H1 (cell line): ENCODE results near the gene CLDN9.

Experiments
- BRCA1 ChIP-seq: IDR thresholded peaks from 2 replicates; pipeline ENCODE4 v1.6.1; 2012; ENCODE audit warnings: low read depth, low read length, improper control_type of control experiment
- EP300 ChIP-seq, 2 experiments: IDR thresholded peaks; 1 replicate in 1 of 2; 2 replicates in 1 of 2; pipeline ENCODE4 v1.6.1; 2011 to 2012; ENCODE audit warnings: low read depth in 2 of 2, low read length in 2 of 2, mild to moderate bottlenecking in 2 of 2, borderline replicate concordance in 1 of 2, inconsistent platforms in 1 of 2, moderate library complexity in 1 of 2
- EZH2 ChIP-seq: fragments of 200-600 bp; sonication (generic); IDR thresholded peaks from 2 replicates; pipeline ENCODE4 v1.7.1; 2012; ENCODE audit warnings: low read depth, mild to moderate bottlenecking, moderate library complexity, low read length, inconsistent platforms; ENCODE audit not compliant: severe bottlenecking
- HDAC2 ChIP-seq, 2 experiments: fragments of 300-600 bp in 1 of 2; sonication (generic) in 1 of 2; IDR thresholded peaks; 2 replicates each; pipeline ENCODE4 v1.6.1; 2011 to 2012; ENCODE audit warnings: low read depth in 2 of 2, low read length in 2 of 2, mild to moderate bottlenecking in 2 of 2, moderate library complexity in 2 of 2, borderline replicate concordance in 1 of 2, inconsistent platforms in 1 of 2
- MAFK ChIP-seq: IDR thresholded peaks from 2 replicates; pipeline ENCODE4 v1.6.1; 2012; ENCODE audit warnings: low read depth, mild to moderate bottlenecking, improper control_type of control experiment, low read length
- POLR2A ChIP-seq, 2 experiments: IDR thresholded peaks; 1 replicate in 1 of 2; 2 replicates in 1 of 2; pipeline ENCODE4 v1.6.1; 2011; ENCODE audit warnings: low read depth in 2 of 2, low read length in 2 of 2, mild to moderate bottlenecking in 2 of 2; ENCODE audit errors: control extremely low read depth in 1 of 2
- SIN3A ChIP-seq, 2 experiments: IDR thresholded peaks in 1 of 2; conservative IDR thresholded peaks in 1 of 2; 2 replicates each; pipeline ENCODE4 v1.6.1; 2011 to 2012; ENCODE audit warnings: low read length in 2 of 2, improper control_type of control experiment in 1 of 2, low read depth in 1 of 2, mild to moderate bottlenecking in 1 of 2
- SP1 ChIP-seq: IDR thresholded peaks from 2 replicates; pipeline ENCODE4 v1.6.1; 2011; ENCODE audit warnings: low read depth, low read length
- SP2 ChIP-seq: IDR thresholded peaks from 2 replicates; pipeline ENCODE4 v1.6.1; 2012; ENCODE audit warnings: mild to moderate bottlenecking, low read length, inconsistent platforms
- TF ChIP-seq, protein P1 (sequence below), 3 experiments: IDR thresholded peaks; 1 replicate in 2 of 3; 2 replicates in 1 of 3; pipeline versions ENCODE4 v1.5.1 to v1.6.1; 2011; ENCODE audit warnings: low read length in 3 of 3, mild to moderate bottlenecking in 3 of 3, inconsistent platforms in 2 of 3, low read depth in 1 of 3, moderate library complexity in 1 of 3; ENCODE audit not compliant: insufficient read depth in 1 of 3; ENCODE audit errors: control extremely low read depth in 1 of 3
- TF ChIP-seq, protein P2 (sequence below): IDR thresholded peaks from 2 replicates; pipeline ENCODE4 v1.6.1; 2011; ENCODE audit warnings: low read depth, mild to moderate bottlenecking, low read length; ENCODE audit not compliant: insufficient read depth

DNA sequence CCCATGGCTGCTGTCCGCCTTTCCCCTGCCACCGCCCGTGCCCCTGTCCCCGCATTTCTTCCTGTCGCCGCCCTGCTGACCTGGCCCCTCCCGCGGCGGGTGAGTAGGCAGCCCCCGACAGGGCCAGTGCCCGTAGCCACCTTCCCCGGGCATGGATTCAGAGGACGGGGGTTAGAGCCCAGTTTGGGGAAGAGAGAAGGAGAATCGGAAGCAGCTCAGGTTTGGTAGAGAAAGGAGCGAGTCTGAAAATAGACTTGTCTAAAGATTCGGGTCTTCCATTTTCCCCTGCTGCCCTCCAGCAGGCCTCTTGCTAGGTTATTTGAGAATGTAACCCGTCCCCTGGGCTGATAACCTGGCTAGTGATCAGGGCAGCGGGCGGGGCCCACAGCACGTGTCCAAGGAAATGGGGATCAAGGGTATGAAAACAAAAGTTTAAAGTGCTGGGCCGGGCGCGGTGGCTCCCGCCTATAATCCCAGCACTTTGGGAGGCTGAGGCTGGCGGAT is 7.9 kb upstream of the CLDN9 start:
- TF ChIP-seq EZH2 (no peak), MAFK (no peak), SP1 (no peak), SP2 (no peak), HDAC2 (IDR thresholded peaks at IDR 0.05; ENCODE audit: borderline replicate concordance in 1 of 2, low read depth in 2 of 2, low read length in 2 of 2) (no peak), SIN3A (conservative IDR thresholded peaks at IDR 0.05 in 1 of 2, IDR thresholded peaks at IDR 0.05 in 1 of 2; ENCODE audit: low read depth in 1 of 2, low read length in 2 of 2) (0 out of 4 replicates have a peak, but pooled peaks of 1 of the 2 experiments have one; percentile 49), EP300 (IDR thresholded peaks at IDR 0.05; ENCODE audit: borderline replicate concordance in 1 of 2, low read depth in 2 of 2, low read length in 2 of 2) (no peak), POLR2A (IDR thresholded peaks at IDR 0.05; ENCODE audit: control extremely low read depth in 1 of 2, low read depth in 2 of 2, low read length in 2 of 2) (0 out of 3 replicates have a peak, but pooled peaks of 1 of the 2 experiments have one; percentile 32), BRCA1 (no peak)
- TF ChIP-seq, protein P1, sequence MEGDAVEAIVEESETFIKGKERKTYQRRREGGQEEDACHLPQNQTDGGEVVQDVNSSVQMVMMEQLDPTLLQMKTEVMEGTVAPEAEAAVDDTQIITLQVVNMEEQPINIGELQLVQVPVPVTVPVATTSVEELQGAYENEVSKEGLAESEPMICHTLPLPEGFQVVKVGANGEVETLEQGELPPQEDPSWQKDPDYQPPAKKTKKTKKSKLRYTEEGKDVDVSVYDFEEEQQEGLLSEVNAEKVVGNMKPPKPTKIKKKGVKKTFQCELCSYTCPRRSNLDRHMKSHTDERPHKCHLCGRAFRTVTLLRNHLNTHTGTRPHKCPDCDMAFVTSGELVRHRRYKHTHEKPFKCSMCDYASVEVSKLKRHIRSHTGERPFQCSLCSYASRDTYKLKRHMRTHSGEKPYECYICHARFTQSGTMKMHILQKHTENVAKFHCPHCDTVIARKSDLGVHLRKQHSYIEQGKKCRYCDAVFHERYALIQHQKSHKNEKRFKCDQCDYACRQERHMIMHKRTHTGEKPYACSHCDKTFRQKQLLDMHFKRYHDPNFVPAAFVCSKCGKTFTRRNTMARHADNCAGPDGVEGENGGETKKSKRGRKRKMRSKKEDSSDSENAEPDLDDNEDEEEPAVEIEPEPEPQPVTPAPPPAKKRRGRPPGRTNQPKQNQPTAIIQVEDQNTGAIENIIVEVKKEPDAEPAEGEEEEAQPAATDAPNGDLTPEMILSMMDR (IDR thresholded peaks at IDR 0.05; ENCODE audit: control extremely low read depth in 1 of 3, insufficient read depth in 1 of 3, low read depth in 1 of 3, low read length in 3 of 3) = no peak
- TF ChIP-seq, protein P2, sequence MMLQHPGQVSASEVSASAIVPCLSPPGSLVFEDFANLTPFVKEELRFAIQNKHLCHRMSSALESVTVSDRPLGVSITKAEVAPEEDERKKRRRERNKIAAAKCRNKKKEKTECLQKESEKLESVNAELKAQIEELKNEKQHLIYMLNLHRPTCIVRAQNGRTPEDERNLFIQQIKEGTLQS = no peak
